Measurements from ENCODE around the gene MEIOC. TPM values are rescaled to one million over a fixed set of nuclear protein-coding genes. Genes with fewer than 3 reads are reported as not detected.
"Not testable (repeated sequence)": the region's sequence is repeated elsewhere in the genome, so short reads cannot be mapped to it uniquely, and the experiment has no call there.

Gene MEIOC
- polyA plus RNA-seq, 1 experiment: 0.26 TPM

DNA sequence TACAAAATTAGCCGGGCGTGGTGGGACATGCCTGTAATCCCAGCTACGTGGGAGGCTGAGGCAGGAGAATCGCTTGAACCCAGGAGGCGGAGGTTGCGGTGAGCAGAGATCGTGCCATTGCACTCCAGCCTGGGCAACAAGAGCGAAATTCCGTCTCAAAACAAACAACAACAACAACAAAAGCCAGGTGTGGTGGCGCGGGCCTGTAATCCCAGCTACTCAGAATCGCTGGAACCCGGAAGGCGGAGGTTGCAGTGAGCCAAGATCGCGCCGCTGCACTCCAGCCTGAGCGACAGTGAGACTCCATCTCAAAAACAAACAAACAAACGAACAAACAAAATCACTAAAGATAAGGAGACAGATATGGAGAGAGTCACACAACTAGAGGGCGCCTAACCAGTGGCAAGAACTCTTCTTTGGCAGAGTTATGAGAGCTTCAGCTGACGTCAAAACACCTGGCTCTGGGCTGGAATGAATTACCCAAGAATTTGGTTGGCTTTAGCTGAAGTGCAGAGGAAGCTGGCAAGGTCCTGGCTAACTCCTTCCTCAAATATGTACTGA lies 34.6 kb downstream of the MEIOC start:
- DNase-seq (ENCODE audit: low read depth); H3K4me3 ChIP-seq (ENCODE audit: low read depth, low read length); H3K36me3 ChIP-seq (ENCODE audit: control insufficient read depth, insufficient read depth, low read length); POLR2A ChIA-PET; H3K27me3 ChIP-seq (ENCODE audit: control insufficient read depth, insufficient read depth, low read length): not testable (repeated sequence)
- TF ChIP-seq, protein P1, sequence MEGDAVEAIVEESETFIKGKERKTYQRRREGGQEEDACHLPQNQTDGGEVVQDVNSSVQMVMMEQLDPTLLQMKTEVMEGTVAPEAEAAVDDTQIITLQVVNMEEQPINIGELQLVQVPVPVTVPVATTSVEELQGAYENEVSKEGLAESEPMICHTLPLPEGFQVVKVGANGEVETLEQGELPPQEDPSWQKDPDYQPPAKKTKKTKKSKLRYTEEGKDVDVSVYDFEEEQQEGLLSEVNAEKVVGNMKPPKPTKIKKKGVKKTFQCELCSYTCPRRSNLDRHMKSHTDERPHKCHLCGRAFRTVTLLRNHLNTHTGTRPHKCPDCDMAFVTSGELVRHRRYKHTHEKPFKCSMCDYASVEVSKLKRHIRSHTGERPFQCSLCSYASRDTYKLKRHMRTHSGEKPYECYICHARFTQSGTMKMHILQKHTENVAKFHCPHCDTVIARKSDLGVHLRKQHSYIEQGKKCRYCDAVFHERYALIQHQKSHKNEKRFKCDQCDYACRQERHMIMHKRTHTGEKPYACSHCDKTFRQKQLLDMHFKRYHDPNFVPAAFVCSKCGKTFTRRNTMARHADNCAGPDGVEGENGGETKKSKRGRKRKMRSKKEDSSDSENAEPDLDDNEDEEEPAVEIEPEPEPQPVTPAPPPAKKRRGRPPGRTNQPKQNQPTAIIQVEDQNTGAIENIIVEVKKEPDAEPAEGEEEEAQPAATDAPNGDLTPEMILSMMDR (IDR thresholded peaks at IDR 0.05; ENCODE audit: insufficient read depth, low read depth, low read length): 0 out of 2 replicates have a peak, but pooled peaks have one; percentile 11
- CTCF ChIA-PET: interaction anchor here (0.6 to 1.3 kb wide), 4 partner anchors 10 to 52 kb away, joined by 3 to 4 read pairs (median 4); partner anchors contain the start of gene DBF4B

DNA sequence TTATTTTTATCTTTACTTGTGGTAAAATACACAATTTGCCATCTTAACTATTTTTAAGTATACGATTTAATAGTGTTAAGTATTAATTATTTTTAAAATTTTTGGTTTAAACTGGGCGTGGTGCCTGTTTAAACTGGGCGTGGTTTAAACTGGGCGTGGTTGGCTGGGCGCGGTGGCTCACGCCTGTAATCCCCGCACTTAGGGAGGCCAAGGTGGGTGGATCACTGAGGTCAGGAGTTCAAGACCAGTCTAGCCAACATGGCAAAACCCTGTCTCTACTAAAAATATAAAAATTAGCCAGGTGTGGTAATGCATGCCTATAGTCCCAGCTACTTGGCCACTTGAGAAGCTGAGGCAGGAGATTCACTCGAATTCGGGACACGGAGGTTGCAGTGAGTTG lies 37.3 kb downstream of the MEIOC start:
- POLR2A ChIA-PET: no interaction called here
- no peaks in the 10 kb centered on the region for H3K36me3 ChIP-seq (ENCODE audit: control insufficient read depth, insufficient read depth, low read length)
- CTCF ChIA-PET: no interaction called here

DNA sequence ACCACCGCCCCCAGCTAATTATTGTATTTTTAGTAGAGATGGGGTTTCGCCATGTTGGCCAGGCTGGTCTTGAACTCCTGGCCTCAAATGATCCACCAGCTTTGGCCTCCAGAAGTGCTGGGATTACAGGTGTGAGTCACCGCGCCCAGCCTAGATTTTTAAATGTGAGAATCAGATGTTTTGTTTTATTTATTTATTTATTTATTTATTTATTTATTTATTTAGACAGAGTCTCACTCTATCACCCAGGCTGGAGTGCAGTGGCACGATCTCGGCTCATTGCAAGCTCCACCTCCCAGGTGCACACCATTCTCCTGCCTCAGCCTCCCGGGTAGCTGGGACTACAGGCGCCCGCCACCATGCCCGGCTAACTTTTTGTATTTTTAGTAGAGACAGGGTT lies 44.0 kb downstream of the MEIOC start:
- H3K4me3 ChIP-seq (ENCODE audit: low read depth, low read length); H3K27me3 ChIP-seq (ENCODE audit: control insufficient read depth, insufficient read depth, low read length); DNase-seq (ENCODE audit: low read depth); H3K36me3 ChIP-seq (ENCODE audit: control insufficient read depth, insufficient read depth, low read length); CTCF ChIA-PET; POLR2A ChIA-PET: not testable (repeated sequence)

More for the DNA sequence above, 37.3 kb downstream of the MEIOC start:
- no peaks in the 10 kb centered on the region for H3K27me3 ChIP-seq (ENCODE audit: control insufficient read depth, insufficient read depth, low read length)
- TF ChIP-seq, protein P1 (IDR thresholded peaks at IDR 0.05; ENCODE audit: insufficient read depth, low read depth, low read length): no peak
- DNase-seq (ENCODE audit: low read depth): no peak
- H3K4me3 ChIP-seq (ENCODE audit: low read depth, low read length): no peak overlapping the region

DNA sequence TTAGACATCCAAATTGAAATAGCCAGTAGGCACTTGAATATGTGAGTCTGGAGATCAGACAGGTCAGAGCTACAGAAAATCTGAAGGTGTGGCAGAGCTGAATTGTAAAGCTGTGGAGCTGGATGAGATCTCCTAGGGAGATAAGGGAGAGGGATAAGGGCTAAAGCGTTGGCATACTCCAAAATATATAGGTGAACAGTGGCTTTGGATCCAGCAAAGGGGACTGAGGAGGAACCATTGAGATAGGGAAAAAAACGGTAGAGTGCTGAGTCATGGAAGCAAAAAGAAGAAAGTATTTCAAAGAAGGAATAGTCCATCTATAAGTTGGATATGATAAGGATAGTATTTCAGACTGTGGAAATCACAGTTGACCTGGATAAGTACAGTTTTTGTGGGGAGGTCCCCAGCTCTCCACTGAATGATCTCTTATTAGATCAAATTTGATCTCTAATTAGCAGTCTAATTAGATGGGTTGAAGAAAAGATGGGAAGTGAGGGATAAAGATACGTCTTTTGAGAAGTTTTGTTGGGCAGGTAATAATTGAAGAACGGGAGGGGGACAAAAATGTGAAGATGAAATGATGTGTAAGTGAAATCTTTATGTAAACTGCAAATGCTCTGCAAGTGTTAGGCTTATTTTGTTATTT lies 51.6 kb downstream of the MEIOC start:
- ChIA-PET CTCF (interaction anchor here (0.5 to 0.9 kb wide), 3 partner anchors 18 to 35 kb away, joined by 3 to 4 read pairs (median 3); no protein-coding TSS in a partner anchor), POLR2A (no interaction called here)
- Histone ChIP-seq H3K36me3 (ENCODE audit: control insufficient read depth, insufficient read depth, low read length) (no peaks in the 10 kb centered on the region), H3K27me3 (ENCODE audit: control insufficient read depth, insufficient read depth, low read length) (no peaks in the 10 kb centered on the region), H3K4me3 (ENCODE audit: low read depth, low read length) (peak overlapping the region; percentile 72)
- TF ChIP-seq, protein P1 (IDR thresholded peaks at IDR 0.05; ENCODE audit: insufficient read depth, low read depth, low read length): no peak
- DNase-seq (ENCODE audit: low read depth): no peak

DNA sequence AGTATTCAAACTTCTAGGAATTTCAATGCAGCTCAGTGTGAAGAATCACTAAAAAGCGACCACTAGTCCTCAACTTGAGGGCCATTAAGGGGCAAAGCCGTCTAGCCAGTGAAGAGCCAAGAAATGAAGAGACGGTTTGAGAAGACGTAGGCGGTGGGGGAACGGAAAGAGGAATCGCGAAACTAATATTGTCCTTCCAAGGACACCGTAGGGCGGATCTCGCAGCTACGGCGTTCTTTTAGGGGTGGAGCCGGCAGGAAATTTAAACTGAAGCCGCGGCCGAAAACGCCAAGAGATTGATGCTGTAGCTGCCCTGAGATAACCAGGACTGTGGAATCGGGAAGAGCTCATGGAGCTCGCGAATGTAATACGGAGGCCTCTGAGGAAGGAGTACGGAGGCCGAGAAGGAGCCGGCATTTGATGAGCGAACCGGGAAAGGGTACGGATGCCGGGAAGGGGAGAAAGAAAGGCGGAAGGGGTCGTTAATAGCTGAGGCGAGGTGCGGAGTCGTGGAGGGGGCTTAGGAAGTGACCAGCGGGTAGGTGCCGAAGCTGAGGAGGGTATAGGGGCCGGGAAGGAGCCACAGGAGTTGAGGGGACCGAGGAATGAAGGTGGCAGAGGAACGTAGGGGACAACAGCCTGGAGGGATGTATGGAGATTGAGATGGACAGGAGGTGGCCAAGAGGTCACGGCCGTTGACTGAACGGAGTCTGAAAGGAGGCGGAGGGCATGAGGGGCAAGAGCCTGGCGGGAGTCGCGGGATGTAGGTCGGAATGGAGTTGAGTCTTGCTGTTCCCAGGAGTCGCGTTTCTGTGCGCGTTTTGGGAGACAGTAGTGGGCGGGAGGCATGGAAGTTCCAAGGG lies 52.4 kb downstream of the MEIOC start, which contains the start of gene DBF4B:
TSS of gene DBF4B (plus strand) at position 265 of the 863 bp plus-strand sequence. CDS start at position 421, 156 bp downstream.
- peak within 1 kb of the TSS; percentile 72 for H3K4me3 ChIP-seq (ENCODE audit: low read depth, low read length)
- POLR2A ChIA-PET: no interaction called here
- CTCF ChIA-PET: interaction anchor here (0.8 to 0.9 kb wide), 2 partner anchors 18 to 36 kb away, joined by 3 to 4 read pairs; no protein-coding TSS in a partner anchor
- TF ChIP-seq, protein P1 (IDR thresholded peaks at IDR 0.05; ENCODE audit: insufficient read depth, low read depth, low read length): no peak
- no peaks in the 10 kb centered on the region for H3K36me3 ChIP-seq (ENCODE audit: control insufficient read depth, insufficient read depth, low read length)
- peak; percentile 59 for DNase-seq (ENCODE audit: low read depth)
- no peaks in the 10 kb centered on the region for H3K27me3 ChIP-seq (ENCODE audit: control insufficient read depth, insufficient read depth, low read length)
